Heart left ventricle (tissue), 13 donors: ENCODE results near the gene FTCD.

ENCODE experiments used
- CTCF ChIP-seq, 12 donors: fragments of 200-600 bp; sonication (generic) in 4 of 12; IDR thresholded peaks; one replicate each; pipeline versions ENCODE4 v1.5.0 to v1.8.0; 2018 to 2022; ENCODE audit warnings: antibody characterized with exemption in 12 of 12, mild to moderate bottlenecking in 5 of 12
- POLR2A ChIP-seq, 2 donors: fragments of 450-650 bp; IDR thresholded peaks; one replicate each; pipeline ENCODE4 v1.6.1; 2017; ENCODE audit warnings: antibody characterized with exemption in 2 of 2, mild to moderate bottlenecking in 2 of 2, moderate library complexity in 2 of 2
- donor health status: ischemic (EF 13 %, LVEDD 7.1; RV severe dilation, severe dysfunction).
- donor health status: DM: no; HTN: yes; CAD: no.
- donor health status: DM: no; HTN: no; CAD: no.
- donor health status: ischemic (EF 25% LVEDD 6.9; RV normal size, moderate dysfunction).
- donor health status: ischemic (EF 25% LVEDD 5.7; RV mildly dilated, moderate dysfunction).
- donor health status: ischemic (EF 35%, LVEDD 5.7; RV mildly dilated, moderate dysfunction).
- donor health status: nonischemic (EF 11% LVEDD 7.7; RV severe dilation, severe dysfunction).
- donor health status: DM: yes; HTN: yes; CAD: no.
- donor health status: PGD.
- donor health status: ischemic (EF 29% LVEDD 5.4; RV normal size, mild dysfunction).
- donor health status: nonischemic (EF 23%, LVEDD 6.1; RV moderate dilation, normal function).

- TF ChIP-seq CTCF (IDR thresholded peaks at IDR 0.05): no peak
- no peak for TF ChIP-seq POLR2A (IDR thresholded peaks at IDR 0.05)
Observed at GRCh38 chr21:46141767-46142581, 13.4 kb downstream of the FTCD start.
